ENCODE data around the gene OLFML3.

The OLFML3 gene, protein sequence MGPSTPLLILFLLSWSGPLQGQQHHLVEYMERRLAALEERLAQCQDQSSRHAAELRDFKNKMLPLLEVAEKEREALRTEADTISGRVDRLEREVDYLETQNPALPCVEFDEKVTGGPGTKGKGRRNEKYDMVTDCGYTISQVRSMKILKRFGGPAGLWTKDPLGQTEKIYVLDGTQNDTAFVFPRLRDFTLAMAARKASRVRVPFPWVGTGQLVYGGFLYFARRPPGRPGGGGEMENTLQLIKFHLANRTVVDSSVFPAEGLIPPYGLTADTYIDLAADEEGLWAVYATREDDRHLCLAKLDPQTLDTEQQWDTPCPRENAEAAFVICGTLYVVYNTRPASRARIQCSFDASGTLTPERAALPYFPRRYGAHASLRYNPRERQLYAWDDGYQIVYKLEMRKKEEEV

DNA sequence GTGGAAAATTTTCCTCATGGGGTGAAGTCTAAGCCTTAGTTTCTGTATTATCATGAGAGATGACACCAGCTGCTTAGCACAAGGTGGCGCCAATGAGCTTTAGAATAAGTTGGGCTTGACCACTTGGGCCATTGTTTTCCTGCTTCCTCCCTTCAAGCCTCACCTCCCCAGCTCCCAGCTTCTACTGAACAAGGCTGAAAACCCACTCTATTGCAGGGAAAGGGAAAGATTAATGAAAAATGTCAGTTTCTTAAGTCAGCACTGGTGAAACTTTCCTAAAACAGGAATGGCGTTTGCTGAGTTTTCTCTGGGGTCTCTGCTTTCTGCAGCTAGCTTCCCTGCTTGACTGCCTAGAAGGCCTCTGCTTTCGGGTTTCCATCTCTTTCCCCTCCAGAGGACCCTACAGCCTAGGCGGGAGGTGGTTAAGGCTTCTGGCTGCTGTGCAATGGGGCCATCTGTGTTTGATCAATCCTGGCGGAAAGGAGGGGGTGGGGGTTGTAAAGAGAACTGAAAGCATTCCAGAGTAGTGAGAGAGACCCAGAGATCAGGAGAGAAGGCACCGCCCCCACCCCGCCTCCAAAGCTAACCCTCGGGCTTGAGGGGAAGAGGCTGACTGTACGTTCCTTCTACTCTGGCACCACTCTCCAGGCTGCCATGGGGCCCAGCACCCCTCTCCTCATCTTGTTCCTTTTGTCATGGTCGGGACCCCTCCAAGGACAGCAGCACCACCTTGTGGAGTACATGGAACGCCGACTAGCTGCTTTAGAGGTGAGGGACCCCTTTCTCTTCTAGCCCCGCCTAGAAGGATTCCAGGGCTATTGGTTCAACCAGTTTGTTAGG is at the start of gene OLFML3:
TSS of gene OLFML3 (plus strand) at position 612 of the 840 bp plus-strand sequence. CDS start at position 655, 43 bp downstream.
- DNase-seq (ENCODE audit: extremely low read depth in 1 of 2, low read depth in 1 of 2) = peak in 1 of 2 donors; percentile 19

DNA sequence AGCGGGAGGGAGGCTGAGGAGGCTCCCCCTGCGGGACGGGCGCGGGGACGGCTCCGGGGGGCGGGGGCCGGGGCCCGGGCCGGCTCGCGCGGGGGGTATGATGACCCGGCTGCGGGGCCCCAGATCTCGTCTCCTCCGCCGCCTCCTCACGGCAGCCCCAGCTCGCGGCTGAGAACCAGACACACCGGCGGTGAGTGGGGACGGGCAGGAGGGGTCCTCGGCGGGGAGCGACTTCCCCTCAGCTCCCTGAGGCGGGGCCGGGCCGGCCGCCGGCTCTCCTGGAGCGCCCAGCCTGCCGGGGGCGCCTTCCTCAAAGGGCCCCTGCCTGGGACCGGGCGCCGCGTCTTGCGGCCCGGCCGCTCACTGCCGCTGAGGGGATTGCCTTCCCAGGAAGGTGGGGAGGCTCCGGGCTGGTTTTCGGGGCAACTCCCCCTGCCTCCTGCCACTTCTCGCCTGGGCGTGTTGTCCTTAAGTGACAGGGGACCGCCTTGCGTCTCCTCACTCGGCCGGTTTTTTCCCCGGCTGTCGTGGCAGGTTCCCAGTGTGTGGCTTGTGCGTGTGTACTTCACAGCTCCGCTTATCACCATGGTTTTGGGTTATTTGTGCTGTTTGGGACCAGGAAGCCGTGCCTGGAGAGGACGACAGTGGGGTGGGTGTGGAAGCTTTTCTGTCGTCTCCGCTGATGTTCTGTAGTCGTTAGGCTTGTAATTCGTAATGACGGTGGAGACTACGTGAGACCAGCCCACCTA is 49.4 kb upstream of the OLFML3 start:
- peak; percentile 39 to 50 for DNase-seq (ENCODE audit: extremely low read depth in 1 of 2, low read depth in 1 of 2)

DNA sequence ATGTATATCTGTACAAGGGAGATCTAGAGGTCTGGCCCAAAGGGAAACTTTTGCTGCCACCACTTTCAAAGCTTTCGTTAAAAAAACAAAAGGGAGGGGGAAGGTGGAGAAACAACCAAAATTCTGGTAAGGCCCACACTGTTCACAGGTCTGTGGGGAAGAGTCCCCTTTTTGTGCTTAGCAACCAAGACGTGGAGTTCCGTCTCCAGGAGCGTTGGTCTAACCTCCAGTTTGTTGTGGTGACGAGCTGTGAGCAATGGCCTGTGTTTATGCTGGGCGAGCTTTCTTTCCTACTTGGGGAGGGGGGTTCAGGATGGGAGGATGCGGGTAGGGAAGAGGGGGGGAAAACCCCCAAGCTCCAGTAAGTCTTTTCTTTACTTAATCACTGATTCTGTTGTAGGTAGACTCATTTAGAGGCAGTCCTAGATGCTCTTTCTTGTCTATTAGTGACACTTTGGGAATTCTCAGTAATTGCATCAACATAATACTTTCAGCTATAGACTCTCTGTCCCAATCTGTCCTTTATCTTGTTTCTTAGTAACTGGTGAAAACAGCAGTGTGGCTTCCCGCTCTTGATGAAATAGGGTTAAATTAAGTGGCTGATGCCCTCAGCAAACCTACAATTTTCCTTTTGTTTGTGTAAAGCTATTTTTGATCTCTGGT is 48.6 kb upstream of the OLFML3 start:
- DNase-seq (ENCODE audit: extremely low read depth in 1 of 2, low read depth in 1 of 2) = peak; percentile 44 to 66

DNA sequence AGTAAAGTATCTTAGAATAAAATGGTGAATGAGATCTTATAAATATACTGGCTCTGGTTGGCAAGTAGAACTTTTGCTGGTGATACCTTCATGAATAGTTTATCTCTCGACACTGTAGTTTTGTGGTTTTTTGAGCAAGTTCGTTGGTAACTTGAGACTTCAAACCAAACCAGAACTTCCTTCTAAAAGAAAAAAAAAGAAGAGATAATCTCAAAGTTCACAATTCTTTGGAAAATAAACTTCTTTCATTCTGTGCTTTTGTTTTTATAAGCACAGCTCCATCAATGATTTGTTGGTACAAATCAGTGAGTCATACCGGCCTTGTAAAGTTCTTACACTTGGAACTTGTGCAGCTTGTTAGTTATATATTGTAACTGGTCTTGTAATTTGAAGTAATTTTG is 47.8 kb upstream of the OLFML3 start:
- no peak for DNase-seq (ENCODE audit: extremely low read depth in 1 of 2, low read depth in 1 of 2)

DNA sequence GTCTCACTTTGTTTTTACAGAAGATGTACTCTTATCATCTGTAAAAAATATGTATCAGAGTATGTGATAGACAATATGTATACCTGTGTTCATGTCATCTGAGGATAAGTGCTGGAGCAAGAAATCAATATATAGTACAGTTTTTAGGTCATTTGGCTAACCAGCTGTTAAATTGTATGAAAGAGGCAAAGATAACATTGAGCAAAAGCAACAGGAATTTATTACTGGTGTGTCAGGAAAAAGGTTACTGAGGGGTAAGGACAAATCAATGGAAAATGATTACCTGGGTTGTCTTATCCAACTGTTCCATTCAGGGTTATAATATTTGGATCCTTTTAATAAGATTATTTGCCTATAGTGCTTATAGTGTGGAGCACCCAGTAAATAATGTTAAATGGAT is 45.3 kb upstream of the OLFML3 start:
- DNase-seq (ENCODE audit: extremely low read depth in 1 of 2, low read depth in 1 of 2) = no peak

DNA sequence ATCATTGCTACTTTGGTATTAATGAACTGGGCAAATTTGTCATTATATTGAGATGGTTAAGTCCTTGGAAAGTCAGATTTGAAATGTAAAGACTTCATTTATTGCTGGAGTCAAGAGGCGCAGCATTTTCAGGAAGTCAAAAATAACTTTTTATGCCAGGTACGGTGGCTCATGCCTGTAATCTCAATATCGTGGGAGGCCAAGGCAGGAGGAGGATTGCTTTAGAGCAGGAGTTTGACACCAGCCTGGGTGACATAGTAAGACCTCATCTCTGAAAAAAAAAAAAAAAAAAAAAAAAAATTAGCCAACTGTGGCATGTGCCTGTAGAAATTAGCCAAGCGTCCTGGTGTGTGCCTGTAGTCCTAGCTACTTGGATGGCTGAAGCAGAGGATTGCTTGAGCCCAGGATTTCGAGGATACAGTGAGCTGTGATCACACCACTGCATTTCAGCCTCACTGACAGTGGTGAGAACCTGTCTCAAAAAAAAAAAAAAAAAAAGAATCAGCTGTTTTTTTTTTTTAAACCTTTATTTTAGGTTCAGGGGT is 44.7 kb upstream of the OLFML3 start:
- no peak for DNase-seq (ENCODE audit: extremely low read depth in 1 of 2, low read depth in 1 of 2)

DNA sequence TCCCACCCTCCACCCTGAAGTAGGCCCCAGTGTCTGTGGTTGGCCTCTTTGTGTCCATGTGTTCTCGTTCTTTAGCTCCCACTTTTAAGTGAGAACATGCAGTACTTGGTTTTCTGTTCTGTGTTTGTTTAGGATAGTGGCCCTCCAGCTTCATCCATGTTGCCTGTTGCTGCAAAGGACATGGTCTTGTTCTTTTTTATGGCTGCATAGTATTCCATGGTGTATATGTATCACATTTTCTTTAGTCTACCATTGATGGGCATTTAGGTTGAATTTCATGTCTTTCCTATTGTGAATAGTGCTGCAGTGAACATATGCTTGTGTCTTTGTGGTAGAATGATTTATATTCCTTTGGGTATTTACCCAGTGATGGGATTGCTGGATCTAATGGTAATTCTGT is 44.1 kb upstream of the OLFML3 start:
- DNase-seq (ENCODE audit: extremely low read depth in 1 of 2, low read depth in 1 of 2) = no peak

DNA sequence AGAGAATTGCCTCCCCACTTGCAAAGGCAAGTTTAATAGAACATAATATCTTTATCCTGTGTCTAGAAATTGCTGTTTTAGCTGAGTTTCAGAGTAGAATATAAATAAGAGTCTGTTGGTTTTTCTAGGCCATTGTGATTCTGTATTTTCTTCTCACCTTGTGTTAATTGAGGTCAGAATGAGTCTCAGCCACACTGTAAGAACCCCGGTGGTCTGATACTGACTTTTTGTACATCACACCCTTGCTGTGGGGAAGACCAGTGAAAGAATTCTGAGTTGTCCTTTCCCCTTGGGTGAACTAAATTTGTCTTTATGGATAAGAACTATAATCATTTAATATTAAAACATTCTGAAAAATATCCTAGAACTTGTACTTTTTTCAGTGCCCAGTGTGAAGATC is 43.3 kb upstream of the OLFML3 start:
- DNase-seq (ENCODE audit: extremely low read depth in 1 of 2, low read depth in 1 of 2) = no peak

DNA sequence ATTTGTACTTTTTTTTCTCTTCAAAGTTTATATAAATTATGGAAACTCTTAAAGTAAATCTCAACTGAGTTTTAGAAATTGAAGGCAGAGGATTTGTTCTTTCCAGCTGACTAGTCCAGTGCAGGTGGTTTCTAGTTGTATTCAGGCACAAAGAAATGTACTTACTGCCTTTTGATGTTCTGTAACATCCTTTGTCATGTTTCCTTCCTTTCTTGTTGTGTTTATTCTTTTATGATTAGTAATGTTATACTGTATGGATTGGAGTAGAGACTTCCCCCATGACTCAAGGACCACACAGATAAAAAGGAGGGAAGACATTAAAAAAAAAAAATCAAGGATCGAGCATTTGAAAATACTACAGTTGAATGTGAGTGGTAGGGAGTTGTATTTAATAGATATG is 42.1 kb upstream of the OLFML3 start:
- DNase-seq (ENCODE audit: extremely low read depth in 1 of 2, low read depth in 1 of 2) = no peak

DNA sequence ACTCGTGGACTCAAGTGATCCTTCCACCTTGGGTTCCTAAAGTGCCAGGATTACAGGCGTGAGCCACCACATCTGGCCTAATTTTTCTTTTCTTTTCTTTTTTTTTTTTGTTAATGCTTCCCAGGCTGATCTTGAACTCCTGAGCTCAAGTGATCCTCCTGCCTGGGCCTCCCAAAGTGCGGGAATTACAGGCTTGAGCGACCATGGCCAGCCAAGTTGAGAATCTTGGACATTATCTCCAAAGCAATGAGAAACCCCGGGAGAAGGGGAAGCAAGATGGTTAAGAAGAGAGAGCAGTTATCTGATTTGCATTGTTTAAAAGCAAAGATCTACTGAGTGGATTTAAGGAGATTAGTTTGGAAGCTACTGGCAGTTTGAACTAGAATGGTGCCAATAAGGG is 41.1 kb upstream of the OLFML3 start:
- DNase-seq (ENCODE audit: extremely low read depth in 1 of 2, low read depth in 1 of 2) = no peak

DNA sequence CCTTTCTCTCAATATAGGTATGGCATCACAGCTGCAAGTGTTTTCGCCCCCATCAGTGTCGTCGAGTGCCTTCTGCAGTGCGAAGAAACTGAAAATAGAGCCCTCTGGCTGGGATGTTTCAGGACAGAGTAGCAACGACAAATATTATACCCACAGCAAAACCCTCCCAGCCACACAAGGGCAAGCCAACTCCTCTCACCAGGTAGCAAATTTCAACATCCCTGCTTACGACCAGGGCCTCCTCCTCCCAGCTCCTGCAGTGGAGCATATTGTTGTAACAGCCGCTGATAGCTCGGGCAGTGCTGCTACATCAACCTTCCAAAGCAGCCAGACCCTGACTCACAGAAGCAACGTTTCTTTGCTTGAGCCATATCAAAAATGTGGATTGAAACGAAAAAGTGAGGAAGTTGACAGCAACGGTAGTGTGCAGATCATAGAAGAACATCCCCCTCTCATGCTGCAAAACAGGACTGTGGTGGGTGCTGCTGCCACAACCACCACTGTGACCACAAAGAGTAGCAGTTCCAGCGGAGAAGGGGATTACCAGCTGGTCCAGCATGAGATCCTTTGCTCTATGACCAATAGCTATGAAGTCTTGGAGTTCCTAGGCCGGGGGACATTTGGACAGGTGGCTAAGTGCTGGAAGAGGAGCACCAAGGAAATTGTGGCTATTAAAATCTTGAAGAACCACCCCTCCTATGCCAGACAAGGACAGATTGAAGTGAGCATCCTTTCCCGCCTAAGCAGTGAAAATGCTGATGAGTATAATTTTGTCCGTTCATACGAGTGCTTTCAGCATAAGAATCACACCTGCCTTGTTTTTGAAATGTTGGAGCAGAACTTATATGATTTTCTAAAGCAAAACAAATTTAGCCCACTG is 38.7 kb upstream of the OLFML3 start:
- DNase-seq (ENCODE audit: extremely low read depth in 1 of 2, low read depth in 1 of 2) = no peak

DNA sequence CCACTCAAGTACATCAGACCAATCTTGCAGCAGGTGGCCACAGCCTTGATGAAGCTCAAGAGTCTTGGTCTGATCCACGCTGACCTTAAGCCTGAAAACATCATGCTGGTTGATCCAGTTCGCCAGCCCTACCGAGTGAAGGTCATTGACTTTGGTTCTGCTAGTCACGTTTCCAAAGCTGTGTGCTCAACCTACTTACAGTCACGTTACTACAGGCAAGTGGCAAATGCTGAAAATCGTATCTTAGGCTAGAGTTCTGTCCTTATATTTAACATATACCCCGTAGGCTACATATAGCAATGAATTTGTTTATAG is 38.1 kb upstream of the OLFML3 start:
- DNase-seq (ENCODE audit: extremely low read depth in 1 of 2, low read depth in 1 of 2) = no peak

DNA sequence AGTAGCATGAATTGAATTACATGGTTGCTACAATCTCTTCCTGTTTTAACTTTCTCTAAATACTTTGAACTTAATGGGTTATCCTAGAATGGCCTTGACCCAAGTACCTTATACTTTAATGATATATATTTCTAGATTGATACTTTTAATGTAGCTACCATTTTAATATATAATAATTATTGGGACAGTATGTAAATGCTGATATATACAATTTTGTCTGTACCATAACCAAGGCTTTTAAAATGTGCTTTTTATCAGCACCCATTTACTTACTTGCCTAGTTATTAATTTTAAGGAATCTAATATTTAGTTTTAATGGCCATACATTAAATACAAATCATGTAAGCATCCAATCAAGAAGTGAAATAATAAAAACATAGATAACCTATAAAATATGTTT is 36.7 kb upstream of the OLFML3 start:
- no peak for DNase-seq (ENCODE audit: extremely low read depth in 1 of 2, low read depth in 1 of 2)

DNA sequence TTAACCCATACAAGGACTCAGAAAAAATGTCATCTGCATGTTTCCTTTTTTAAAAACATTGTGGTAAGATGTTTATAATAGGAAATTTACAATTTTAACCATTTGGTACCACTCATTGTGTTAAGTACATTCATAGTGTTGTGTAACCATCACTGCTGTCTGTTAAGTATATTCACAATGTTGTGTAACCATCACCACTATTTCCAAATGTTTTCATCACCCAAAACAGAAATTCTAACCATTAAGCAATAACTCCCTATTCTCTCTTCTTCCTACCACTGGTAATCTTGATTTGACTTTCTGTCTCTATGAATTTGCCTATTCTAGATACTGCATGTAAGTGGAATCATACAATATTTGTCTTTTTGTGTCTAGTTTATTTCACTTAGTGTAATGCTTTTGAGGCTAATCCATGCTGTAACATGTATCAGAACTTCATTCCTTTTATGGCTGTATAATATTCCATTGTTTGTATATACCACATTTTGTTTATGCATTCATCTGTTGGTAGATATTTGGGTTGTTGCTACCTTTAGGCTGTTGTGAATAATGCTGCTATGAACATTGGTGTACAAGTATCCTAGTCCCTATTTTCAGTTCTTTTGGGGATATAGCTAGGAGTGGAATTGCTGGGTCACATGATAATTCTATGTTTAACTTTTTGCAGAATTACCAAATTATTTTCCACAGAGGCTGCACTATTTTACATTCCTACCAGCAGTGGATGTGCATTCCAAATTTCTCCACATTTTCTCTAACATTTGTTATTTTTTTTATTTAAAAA is 36.1 kb upstream of the OLFML3 start:
- DNase-seq (ENCODE audit: extremely low read depth in 1 of 2, low read depth in 1 of 2) = no peak

DNA sequence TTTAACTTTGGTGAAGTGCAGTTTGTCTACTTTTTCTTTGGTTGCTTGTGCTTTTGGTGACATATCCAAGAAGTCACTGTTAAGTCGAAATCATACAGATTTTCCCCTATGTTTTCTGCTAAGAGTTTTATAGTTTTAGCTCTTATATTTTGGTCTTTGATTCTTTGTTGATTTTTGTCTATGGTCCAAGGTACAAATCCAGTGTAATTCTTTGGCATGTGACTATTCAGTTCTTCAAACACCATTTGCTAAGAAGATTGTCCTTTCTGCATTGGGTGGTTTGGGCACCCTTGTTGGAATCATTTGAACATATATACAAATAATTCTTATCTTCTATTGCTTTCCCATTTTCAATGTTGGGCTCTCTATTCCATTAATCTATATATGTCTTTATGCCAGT is 33.9 kb upstream of the OLFML3 start:
- no peak for DNase-seq (ENCODE audit: extremely low read depth in 1 of 2, low read depth in 1 of 2)

DNA sequence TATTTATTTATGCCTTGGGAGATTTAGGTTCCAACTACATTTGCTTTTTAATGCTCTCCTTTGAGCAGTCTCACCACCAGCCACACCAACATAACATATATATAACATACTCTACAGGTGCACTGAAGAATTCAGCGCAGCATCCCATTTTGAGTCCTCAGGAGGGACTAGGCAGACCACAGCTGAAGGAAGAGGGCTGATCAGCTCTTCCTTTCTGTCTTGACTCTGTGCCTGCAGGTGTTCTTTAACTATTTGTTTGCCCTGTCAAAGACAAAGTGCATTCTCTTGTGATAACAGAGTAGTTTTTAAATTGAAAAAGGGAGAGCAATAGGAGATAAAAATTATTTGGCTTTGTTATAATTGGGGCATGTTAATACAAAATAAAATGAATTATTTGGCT is 33.2 kb upstream of the OLFML3 start:
- DNase-seq (ENCODE audit: extremely low read depth in 1 of 2, low read depth in 1 of 2) = no peak

DNA sequence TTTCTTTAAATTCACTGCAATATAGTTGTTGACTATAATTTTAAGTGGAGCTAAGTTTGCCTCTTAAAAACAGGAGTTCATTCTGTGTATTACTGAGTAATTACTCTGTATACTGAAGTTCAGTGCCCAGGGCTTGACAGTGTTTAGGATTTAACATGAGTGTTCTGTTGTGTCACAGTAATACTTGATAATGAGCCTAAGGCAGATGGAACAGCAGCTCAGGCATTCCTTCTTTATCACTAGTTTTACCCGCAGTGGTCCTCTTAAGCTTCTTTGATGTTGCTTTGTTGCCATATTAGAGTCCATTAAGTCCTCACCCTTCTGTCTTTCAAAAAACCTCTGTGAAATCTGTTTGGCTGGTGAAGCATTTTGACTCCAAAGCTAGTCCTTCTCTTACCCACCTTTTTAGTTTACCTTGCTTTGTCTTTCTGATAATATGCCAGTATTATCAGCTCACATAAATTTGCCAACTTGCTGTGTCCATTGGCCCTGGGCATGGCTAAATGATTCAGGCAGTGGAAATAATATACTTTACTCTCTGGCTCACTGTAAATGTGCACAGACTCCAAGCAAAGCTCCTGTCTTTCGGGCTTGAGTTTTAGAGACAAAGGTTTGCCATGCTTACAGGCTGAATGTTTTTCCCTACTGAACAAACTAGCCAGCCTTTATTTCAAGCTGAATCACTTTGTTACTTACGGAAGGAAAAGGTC is 32.4 kb upstream of the OLFML3 start:
- DNase-seq (ENCODE audit: extremely low read depth in 1 of 2, low read depth in 1 of 2) = no peak

DNA sequence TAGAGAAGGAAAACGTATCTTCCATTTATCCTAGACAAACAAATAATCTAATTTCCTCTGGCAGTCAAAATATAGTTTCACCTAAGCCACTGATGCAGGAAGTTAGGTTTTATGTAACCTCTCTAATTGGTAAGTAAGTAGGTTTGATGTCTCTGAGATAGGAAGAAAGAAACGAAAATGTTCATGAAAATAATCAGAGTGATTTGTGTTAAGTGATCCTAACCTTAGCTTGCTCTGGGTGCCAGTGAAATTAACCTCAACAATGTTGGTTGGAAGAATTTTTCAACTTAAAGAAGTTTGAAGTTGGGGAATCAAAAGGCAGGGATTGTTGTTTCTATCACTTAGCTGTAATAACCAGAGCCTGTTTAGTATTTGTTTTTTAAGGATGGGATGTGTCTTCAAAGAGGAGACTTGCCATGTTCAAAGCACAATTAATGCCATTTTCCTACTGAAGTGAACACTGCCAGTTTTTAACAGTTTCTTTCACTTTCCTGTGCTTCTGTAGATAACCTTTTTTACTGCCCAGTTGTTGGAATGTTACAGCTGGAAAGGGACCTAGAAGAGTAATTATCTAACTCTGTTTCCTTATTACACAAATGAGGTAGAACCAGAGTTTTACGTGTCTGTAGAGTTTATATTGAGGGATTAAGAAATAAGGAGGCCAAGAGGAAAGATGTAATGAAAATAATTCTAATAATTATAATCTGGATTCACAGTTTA is 31.7 kb upstream of the OLFML3 start:
- no peak for DNase-seq (ENCODE audit: extremely low read depth in 1 of 2, low read depth in 1 of 2)
